GM12875 (cell line): ENCODE results near the gene SCAF1.

Experiments
- H3K4me3 ChIP-seq: one replicate; pipeline ENCODE4 v1.5.1; 2011; ENCODE audit warnings: low read depth, low read length, control low read depth
- TF ChIP-seq, protein P1 (sequence below): IDR thresholded peaks from 2 replicates; pipeline ENCODE4 v1.5.1; 2011; ENCODE audit warnings: low read depth, mild to moderate bottlenecking, control low read depth, inconsistent platforms, low read length, moderate library complexity, borderline replicate concordance; ENCODE audit not compliant: insufficient read depth

SCAF1 gene

DNA sequence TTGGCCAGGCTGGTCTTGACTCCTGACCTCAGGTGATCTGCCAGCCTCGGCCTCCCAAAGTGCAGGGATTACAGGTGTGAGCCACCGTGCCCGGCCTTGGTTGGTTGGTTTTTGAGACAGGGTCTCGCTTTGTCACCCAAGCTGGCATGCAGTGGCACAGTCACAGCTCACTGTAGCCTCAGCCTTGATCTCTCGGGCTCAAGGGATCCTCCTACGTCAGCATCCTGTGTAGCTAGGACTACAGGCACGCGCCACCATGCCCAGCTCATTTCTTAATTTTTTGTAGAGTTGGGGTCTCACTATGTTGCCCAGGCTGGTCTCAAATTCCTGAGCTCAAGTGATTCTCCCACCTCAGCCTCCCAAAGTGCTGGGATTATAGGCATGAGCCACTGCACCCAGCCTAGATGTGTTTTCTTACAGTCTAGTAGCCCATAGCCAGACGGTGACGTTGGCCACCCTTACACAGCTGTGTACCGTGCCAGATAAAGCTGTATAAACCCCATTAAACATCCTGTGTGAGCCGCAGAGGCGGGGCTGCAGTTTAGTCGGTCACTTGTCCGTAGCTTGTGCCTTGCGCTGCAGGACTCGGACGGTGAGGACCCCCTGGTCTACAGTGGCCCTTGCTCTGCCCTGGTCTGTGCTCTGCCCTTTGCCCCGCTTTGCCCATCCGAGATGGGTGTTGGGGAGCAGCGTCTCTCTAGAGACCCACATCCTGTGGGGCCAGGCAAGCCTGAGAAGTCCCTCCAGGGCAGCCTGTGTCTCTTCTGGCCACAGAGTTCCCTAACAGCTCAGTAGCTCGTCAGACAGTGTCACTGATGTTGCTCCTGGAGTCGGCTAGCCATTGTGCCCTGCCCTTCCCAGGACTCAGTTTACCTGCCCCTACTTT lies 13.8 kb downstream of the SCAF1 start:
- H3K4me3 ChIP-seq = no peak overlapping the region
- TF ChIP-seq, protein P1, sequence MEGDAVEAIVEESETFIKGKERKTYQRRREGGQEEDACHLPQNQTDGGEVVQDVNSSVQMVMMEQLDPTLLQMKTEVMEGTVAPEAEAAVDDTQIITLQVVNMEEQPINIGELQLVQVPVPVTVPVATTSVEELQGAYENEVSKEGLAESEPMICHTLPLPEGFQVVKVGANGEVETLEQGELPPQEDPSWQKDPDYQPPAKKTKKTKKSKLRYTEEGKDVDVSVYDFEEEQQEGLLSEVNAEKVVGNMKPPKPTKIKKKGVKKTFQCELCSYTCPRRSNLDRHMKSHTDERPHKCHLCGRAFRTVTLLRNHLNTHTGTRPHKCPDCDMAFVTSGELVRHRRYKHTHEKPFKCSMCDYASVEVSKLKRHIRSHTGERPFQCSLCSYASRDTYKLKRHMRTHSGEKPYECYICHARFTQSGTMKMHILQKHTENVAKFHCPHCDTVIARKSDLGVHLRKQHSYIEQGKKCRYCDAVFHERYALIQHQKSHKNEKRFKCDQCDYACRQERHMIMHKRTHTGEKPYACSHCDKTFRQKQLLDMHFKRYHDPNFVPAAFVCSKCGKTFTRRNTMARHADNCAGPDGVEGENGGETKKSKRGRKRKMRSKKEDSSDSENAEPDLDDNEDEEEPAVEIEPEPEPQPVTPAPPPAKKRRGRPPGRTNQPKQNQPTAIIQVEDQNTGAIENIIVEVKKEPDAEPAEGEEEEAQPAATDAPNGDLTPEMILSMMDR = no peak

GRCh38 chr19:49656456-49657109 lies 14.6 kb downstream of the SCAF1 start:
- no peak overlapping the region for H3K4me3 ChIP-seq
- TF ChIP-seq, protein P1 = no peak

DNA sequence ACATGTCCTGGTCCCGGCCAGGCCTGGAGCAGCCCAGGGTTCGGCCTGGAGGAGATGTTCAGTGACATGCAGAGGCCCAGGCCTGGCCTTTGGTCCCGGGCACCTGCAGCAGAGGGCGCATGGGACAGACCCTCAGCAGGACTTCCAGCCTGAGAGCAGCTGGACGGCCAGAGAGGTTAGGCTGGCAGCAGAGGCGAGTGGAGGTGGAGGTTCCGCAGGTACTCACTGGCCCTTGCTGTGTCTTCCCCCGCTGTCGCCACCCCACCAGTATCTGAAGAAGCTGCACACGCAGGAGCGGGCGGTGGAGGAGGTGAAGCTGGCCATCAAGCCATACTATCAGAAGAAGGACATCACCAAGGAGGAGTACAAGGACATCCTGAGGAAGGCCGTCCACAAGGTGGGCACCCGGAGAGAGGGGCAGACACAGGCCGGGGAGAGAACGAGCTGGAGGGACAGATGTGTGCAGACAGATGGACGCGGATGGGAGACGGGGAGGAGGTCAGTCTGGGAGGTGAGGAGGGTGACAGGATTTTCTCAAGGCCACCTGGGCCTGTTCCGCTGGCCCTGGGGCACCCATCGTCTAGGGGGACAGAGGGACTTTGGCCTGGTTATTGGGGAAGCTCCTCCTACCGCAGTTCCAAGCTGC lies 15.6 kb downstream of the SCAF1 start:
- no peak overlapping the region for H3K4me3 ChIP-seq
- TF ChIP-seq, protein P1 = no peak

GRCh38 chr19:49658139-49658517 lies 16.1 kb downstream of the SCAF1 start:
- TF ChIP-seq, protein P1 = no peak
- H3K4me3 ChIP-seq = no peak overlapping the region

GRCh38 chr19:49658566-49659442 lies 16.8 kb downstream of the SCAF1 start:
- no peak overlapping the region for H3K4me3 ChIP-seq
- TF ChIP-seq, protein P1 = no peak

DNA sequence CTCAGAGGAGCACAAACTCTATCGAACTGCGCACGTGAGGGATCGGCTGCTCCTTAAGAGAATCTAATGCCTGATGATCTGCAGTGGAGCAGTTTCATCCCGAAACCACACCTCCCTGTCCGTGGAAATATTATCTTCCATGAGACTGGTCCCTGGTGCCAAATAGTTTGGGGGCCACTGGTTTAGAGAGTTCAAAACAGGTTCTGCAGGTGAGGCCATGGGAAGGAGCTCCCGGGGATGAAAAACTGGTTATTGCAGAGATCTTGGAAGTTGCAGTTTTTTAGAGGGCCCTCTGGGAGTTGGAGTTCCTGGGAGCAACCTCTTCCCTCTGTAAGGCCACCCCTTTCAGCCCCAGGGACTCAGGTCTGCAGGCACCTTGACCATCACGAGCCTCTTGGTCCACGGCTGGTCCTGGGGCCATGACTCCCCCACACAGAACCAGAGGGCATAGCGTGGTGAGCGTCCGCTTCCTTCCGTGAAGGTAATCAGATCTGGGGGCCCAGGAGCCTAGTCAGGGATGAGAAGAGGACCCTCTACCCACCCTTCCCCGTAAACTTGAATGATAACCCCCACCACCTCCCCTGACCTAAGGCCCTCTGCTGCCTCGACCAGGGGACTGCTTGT lies 18.4 kb downstream of the SCAF1 start:
- no peak overlapping the region for H3K4me3 ChIP-seq
- TF ChIP-seq, protein P1 = no peak
